DND-41 (cell line): ENCODE results near the gene HIPK1.

ENCODE experiments used
- CTCF ChIP-seq: IDR thresholded peaks from 2 replicates; pipeline ENCODE4 v1.5.1; 2012; ENCODE audit warnings: borderline replicate concordance, low read length, moderate library complexity, mild to moderate bottlenecking; ENCODE audit not compliant: poor library complexity, severe bottlenecking; ENCODE audit errors: extremely low read depth
- EZH2 ChIP-seq: IDR thresholded peaks from 3 replicates; pipeline ENCODE4 v1.6.1; 2012; ENCODE audit warnings: borderline replicate concordance, low read depth, mild to moderate bottlenecking, moderate library complexity, low read length, inconsistent platforms; ENCODE audit not compliant: severe bottlenecking

GRCh38 chr1:113943028-113943811 is 14.1 kb downstream of the HIPK1 start:
- TF ChIP-seq CTCF, result no peak
- TF ChIP-seq EZH2, result no peak
